CD1c-positive myeloid dendritic cell (primary cell): ENCODE measurements around the gene KRTAP22-2.

Source experiments
- DNase-seq: peaks from one replicate; pipeline ENCODE4 v3.0.0-alpha.2; 2016; ENCODE audit errors: extremely low spot score

The KRTAP22-2 gene

GRCh38 chr21:30590297-30590696 lies at the start of gene KRTAP22-2:
Gene KRTAP22-2 (minus strand): TSS chr21:30590397.
- DNase-seq: no peak

DNA sequence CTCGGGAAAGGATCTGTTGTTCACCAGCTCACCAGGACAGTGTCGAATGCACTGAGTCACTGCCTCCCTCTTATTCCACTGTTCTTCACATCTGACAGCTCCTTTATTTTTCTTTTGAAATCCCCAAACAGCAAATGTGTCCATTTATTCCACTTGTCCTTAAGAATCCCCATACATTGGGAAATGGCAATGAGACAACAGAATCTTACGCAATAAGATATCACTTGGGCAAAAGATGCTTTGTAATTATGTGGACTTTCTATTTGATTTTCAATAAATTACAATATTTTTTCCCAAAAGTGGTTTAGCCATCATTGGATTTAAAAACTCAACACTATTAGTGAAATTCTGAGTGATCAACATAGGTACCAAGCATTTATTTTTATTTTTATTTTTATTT lies 48.5 kb upstream of the KRTAP22-2 start:
- DNase-seq: no peak

GRCh38 chr21:30634906-30635305 lies 44.7 kb upstream of the KRTAP22-2 start, which contains the start of gene KRTAP20-2:
Gene KRTAP20-2 (plus strand): TSS chr21:30635206. CDS start chr21:30635264, 58 bp downstream.
- DNase-seq: no peak

- no peak for DNase-seq
Observed at GRCh38 chr21:30629200-30629599, 39.0 kb upstream of the KRTAP22-2 start.

- no peak for DNase-seq
Observed at GRCh38 chr21:30628109-30628508, 37.9 kb upstream of the KRTAP22-2 start.

- DNase-seq: no peak
Observed at GRCh38 chr21:30625449-30626165, 35.4 kb upstream of the KRTAP22-2 start.

DNA sequence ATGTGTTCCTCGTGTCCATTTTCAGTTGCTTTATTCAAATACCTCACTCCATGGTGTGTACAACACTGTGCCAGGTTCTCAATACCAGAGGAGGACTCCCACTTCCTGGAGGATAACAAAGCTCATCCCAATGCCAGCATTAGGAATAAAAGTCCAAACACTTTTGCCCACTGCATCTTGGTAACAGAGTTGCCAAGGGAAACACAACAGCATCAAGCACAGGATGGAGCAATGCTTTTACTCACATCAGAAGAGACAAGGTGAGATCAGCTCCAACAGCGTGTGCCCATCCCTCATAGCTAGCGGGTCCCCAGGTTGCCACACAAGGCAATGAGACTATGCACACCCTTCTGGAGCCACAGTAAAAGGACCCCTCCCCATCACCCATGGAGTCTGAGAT lies 33.2 kb upstream of the KRTAP22-2 start:
- no peak for DNase-seq

GRCh38 chr21:30620522-30620921 lies 30.3 kb upstream of the KRTAP22-2 start, which contains the start of gene KRTAP20-4:
Gene KRTAP20-4 (plus strand): TSS chr21:30620627.
- no peak for DNase-seq

GRCh38 chr21:30620080-30620479 lies 29.9 kb upstream of the KRTAP22-2 start:
- DNase-seq: no peak

DNA sequence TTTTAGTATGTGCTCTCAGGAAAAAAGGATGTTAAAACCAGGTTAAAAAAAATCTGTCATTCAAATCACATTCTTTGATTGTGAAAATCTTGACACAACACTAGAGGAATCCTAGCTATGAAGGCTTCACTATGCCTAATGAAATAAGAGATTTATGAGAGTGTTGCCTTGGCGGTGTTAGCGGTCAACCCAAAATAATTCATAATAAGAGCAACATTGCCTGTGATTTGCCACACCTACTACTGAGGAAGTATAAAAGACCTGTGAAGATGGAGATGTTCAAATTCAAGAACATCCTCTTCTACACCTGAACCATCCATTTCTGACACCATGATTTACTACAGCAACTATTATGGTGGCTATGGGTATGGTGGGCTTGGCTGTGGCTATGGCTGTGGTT lies 25.9 kb upstream of the KRTAP22-2 start, which contains the start of gene KRTAP20-1:
Gene KRTAP20-1 (plus strand): TSS at position 301 of the 400 bp plus-strand sequence. CDS start 30 bp downstream, at position 331.
- DNase-seq: no peak

- no peak for DNase-seq
Observed at GRCh38 chr21:30615199-30615598, 25.0 kb upstream of the KRTAP22-2 start.

DNA sequence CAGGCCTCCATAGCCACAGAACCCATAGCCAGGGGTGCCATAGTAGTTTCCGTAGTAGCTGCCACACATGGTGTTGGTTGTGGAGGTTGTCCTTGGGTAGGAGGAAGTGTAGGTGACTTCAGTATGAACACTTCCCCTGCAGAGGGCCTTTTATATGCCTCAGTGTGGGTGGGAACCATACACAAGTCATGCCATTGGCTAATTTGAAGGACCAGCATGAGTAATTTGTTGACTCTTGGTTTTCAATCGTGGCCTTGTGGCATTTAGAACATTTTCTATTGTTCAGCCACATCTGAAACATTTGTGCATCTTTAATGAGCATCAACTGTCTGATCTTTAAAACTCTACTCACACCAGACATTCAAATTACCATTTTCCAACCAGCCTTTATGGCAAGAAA lies 23.6 kb upstream of the KRTAP22-2 start, which contains the start of gene KRTAP6-1:
Gene KRTAP6-1 (minus strand): TSS at position 95 of the 400 bp plus-strand sequence. CDS start 26 bp downstream, at position 69.
- DNase-seq: no peak

DNA sequence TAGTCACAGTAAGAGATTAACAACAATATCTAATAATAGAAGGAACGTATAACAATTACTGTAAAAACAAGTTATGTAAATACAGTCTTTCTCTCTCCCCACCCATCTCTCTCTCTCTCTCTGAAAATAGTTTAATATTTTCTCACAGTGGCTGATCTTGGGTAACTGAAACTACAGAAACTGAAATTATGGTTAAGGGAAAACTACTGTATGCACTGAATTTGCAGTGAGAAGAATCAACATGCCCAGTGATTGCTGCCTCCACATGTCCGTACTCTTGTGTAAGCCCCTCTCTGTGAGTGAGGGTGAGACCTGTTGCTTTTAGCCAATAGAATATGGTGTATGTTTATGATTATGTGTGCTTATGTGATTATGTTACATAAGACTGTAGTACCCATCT lies 21.9 kb upstream of the KRTAP22-2 start:
- DNase-seq: no peak

GRCh38 chr21:30605968-30606367 lies 15.8 kb upstream of the KRTAP22-2 start:
- no peak for DNase-seq

DNA sequence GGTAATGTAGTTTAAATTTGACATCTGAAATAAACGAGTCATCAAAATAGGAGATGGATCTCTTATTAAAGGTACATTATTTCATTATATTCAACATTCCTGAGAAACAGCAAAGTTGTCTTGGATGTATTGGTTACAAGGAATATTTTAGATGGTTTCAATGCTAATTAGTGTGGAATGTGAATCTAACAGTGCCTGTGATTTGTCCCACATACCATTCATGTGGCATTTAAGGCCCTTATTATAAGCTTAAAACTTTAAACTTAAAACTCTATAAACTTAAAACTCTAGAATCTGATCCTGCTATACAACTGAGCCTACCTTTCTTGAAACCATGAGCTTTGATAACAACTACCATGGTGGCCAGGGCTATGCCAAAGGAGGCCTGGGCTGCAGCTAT lies 10.6 kb upstream of the KRTAP22-2 start, which contains the start of gene KRTAP22-1:
Gene KRTAP22-1 (plus strand): TSS at position 301 of the 400 bp plus-strand sequence.
- no peak for DNase-seq

DNA sequence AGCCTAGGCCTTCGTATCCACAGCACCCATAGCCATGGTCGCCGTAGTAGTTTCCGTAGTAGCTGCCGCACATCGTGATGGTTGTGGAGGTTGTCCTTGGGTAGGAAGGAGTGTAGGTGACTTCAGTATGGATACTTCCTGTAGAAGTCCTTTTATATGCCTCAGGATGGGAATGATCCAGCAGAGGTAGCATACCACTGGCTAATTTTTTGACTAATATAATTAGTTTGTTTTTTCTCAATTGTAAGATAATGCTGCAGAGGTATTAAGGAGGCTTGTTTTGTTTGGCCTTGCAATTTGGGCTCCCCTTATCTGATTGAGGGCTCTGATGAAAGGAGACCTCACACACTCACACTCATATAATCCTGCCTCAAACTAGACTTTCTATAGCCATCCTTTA lies 8.6 kb upstream of the KRTAP22-2 start, which contains the start of gene KRTAP6-2:
Gene KRTAP6-2 (minus strand): TSS at position 101 of the 400 bp plus-strand sequence. CDS start 28 bp downstream, at position 73.
- no peak for DNase-seq

DNA sequence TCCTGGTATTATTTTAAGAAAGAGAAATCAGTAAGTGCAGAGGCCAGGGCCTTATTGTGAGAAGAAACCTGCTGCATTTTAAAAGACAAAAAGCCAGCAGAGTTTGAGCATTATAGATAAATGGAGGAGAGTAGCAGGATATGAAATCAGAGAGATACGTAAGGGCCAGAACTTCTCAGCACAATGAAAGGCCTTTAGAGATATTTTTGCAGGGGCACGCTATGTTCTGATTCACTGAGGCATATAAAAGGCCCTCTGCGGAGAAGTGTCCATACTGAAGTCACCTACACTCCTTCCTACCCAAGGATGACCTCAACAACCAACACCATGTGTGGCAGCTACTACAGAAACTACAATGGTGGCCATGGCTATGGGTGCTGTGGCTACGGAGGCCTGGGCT lies 1.9 kb upstream of the KRTAP22-2 start, which contains the start of gene KRTAP6-3:
Gene KRTAP6-3 (plus strand): TSS at position 301 of the 400 bp plus-strand sequence. CDS start 6 bp downstream, at position 307.
- no peak for DNase-seq

DNA sequence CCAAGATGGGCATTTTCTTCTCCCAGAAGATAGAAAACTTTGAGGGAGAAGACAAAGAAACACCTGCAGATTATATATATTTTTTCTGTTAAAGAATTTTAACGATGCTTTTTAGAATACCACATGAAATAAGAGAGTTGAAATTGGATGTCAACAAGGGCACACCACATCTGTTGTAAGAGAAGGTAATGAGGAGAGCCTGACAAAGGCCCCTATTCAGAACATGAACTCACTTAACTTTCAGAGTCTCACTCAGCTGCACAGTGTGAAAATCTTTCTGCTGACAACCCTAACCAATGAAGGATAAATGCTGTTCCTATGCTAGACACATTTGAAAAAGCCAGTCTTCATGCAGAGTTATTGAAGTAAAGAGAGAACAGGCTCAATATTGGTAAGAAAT lies 7.3 kb downstream of the KRTAP22-2 start:
- no peak for DNase-seq

GRCh38 chr21:30580132-30580531 lies 10.1 kb downstream of the KRTAP22-2 start:
- no peak for DNase-seq

DNA sequence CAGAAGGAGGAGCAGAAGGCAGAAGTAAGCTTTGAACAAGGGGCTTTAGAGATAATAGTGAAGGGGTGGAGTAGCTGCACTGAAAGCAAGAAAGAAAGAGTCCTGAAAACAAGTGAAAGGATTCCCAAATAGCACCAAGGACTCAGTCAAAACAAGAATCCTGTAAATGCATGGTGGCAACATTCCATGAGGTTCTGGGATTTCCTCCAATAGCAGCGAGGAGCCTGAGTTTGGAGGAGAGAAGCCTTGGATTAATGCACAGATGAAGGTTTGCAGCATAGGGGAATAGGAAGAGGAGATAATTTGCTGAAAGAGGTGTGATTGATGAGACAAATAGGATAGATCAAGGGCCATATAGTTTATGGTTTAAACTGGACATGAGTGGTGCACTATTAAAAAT lies 10.9 kb downstream of the KRTAP22-2 start:
- no peak for DNase-seq

DNA sequence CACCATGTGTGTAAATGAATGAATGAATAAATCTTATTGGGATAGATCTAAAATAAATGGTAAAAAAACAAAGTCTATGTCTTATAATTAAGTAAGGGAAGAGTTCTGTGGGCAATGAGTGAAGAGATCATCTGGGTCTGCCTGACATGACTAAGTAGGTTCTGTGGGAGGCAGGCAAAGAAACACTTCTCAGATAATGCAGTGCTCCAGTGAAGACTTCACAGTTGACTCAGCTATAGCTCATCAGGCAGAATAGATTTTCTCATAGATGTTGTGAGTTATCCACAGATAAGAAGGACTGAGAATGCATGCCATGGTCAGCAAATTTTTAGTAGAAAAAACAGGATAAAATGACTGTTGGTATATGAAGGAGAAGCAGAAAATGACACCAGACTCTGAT lies 12.4 kb downstream of the KRTAP22-2 start:
- no peak for DNase-seq

- DNase-seq: no peak
Observed at GRCh38 chr21:30567617-30568016, 22.6 kb downstream of the KRTAP22-2 start.

GRCh38 chr21:30563630-30564029 lies 26.6 kb downstream of the KRTAP22-2 start:
- DNase-seq: no peak
